K562 (cell line): ENCODE results near the gene ACP4. TPM values are rescaled to one million over a fixed set of nuclear protein-coding genes. Genes with fewer than 3 reads are reported as not detected.
A peak's percentile ranks its signal among the peaks of the same experiment; 100 is the strongest.

Source experiments
- ATAC-seq: fragments of 200-7000 bp; cut with Tn5 transposase; 3 replicates; pipeline ENCODE4 v1.9.1; 2020; ENCODE audit warnings: moderate library complexity
- BruUV-seq: library from RNA; stranded (reverse); fragments of 400-500 nt; replicated peaks from 2 replicates; lab custom pipeline; 2021; lab: Mats Ljungman, UMichigan
- CTCF ChIA-PET: fragments of 300-600 bp; formaldehyde crosslinking; extraction: SDS; loops from one replicate; lab custom pipeline; 2021; ENCODE audit warnings: low intra/inter-chr PET ratio; lab: Yijun Ruan, JAX
- POLR2A ChIA-PET: fragments of 300-600, 350-650 bp; sonication (Branson Sonifier 250); formaldehyde crosslinking; extraction: SDS; loops from one replicate; lab custom pipeline; 2021; ENCODE audit warnings: antibody characterized with exemption, inconsistent platforms; lab: Yijun Ruan, JAX
- DNase-seq, 4 experiments: peaks; one replicate each; pipeline versions ENCODE4 v3.0.0 to v3.0.0-alpha.2; 2011 to 2018; ENCODE audit warnings: low spot score in 3 of 4, mixed read lengths in 3 of 4; ENCODE audit errors: extremely low read depth in 1 of 4
- FAIRE-seq: peaks from 2 replicates; lab custom pipeline; 2011; peaks lifted over from hg19 to GRCh38; lab: Jason Lieb, UNC
- H2AFZ ChIP-seq: 2 replicates; pipeline ENCODE4 v1.6.0; 2011; ENCODE audit warnings: low read depth, low read length, control low read depth, inconsistent platforms
- H3K27ac ChIP-seq: fragments of 200-600 bp; 3 replicates; pipeline ENCODE4 v1.8.0; 2011; ENCODE audit warnings: low read depth, mild to moderate bottlenecking, control low read depth, inconsistent platforms, low read length, moderate library complexity, mixed read lengths; ENCODE audit errors: extremely low read depth
- H3K27me3 ChIP-seq, 2 experiments: fragments of 300-600 bp in 1 of 2; 2 replicates in 1 of 2; 3 replicates in 1 of 2; pipeline versions ENCODE4 v1.6.0 to v1.8.0; 2011; ENCODE audit warnings: inconsistent platforms in 2 of 2, low read length in 2 of 2, mild to moderate bottlenecking in 1 of 2, mixed read lengths in 1 of 2, moderate library complexity in 1 of 2; ENCODE audit not compliant: control insufficient read depth in 2 of 2, insufficient read depth in 2 of 2
- H3K36me3 ChIP-seq: fragments of 300-600 bp; 3 replicates; pipeline ENCODE4 v1.8.0; 2011; ENCODE audit warnings: mild to moderate bottlenecking, low read length, inconsistent platforms; ENCODE audit not compliant: control insufficient read depth, insufficient read depth
- H3K4me1 ChIP-seq, 2 experiments: fragments of 200-600 bp in 1 of 2; replicated peaks in 1 of 2; 2 replicates in 1 of 2; 3 replicates in 1 of 2; pipeline versions ENCODE4 v1.5.1 to v1.8.0; 2011; ENCODE audit warnings: inconsistent platforms in 2 of 2, low read length in 2 of 2, mild to moderate bottlenecking in 1 of 2, mixed read lengths in 1 of 2, moderate library complexity in 1 of 2; ENCODE audit not compliant: control insufficient read depth in 2 of 2, insufficient read depth in 2 of 2
- H3K4me2 ChIP-seq: 2 replicates; pipeline ENCODE4 v1.6.1; 2011; ENCODE audit warnings: low read length, control low read depth, inconsistent platforms, mixed read lengths; ENCODE audit not compliant: insufficient read depth
- H3K4me3 ChIP-seq: fragments of 200-600 bp; sonication (generic), shearing (Covaris generic); 2 replicates; pipeline ENCODE4 v1.5.1; 2016; ENCODE audit warnings: control low read depth, inconsistent platforms
- H3K79me2 ChIP-seq: fragments of 200-600 bp; 3 replicates; pipeline ENCODE4 v1.8.0; 2011; ENCODE audit warnings: low read length, inconsistent platforms; ENCODE audit not compliant: control insufficient read depth, insufficient read depth
- H3K9ac ChIP-seq, 2 experiments: 2 replicates each; pipeline versions ENCODE4 v1.6.0 to v1.6.1; 2011; ENCODE audit warnings: low read depth in 2 of 2, low read length in 2 of 2, control low read depth in 1 of 2, inconsistent platforms in 1 of 2, mild to moderate bottlenecking in 1 of 2, mixed read lengths in 1 of 2; ENCODE audit not compliant: insufficient read depth in 1 of 2
- H3K9me1 ChIP-seq: one replicate; pipeline ENCODE4 v1.6.0; 2011; ENCODE audit warnings: inconsistent platforms, mild to moderate bottlenecking, low read length, moderate library complexity; ENCODE audit not compliant: control insufficient read depth, insufficient read depth
- H3K9me3 ChIP-seq: replicated peaks from 2 replicates; pipeline ENCODE4 v1.5.1; 2011; ENCODE audit warnings: low read depth, low read length, inconsistent platforms; ENCODE audit not compliant: control insufficient read depth, insufficient read depth
- H4K20me1 ChIP-seq: replicated peaks from 2 replicates; pipeline ENCODE4 v1.6.1; 2011; ENCODE audit warnings: low read length, inconsistent platforms, mixed read lengths; ENCODE audit not compliant: control insufficient read depth, insufficient read depth
- GABPA ChIP-seq: fragments of 200-800 bp; sonication (Bioruptor generic); conservative IDR thresholded peaks from 2 replicates; pipeline ENCODE4 v1.6.1; 2016; ENCODE audit warnings: low read depth, missing genetic modification characterization, missing compliant biosample characterization
- MTA2 ChIP-seq: fragments of 450-650 bp; IDR thresholded peaks from 2 replicates; pipeline ENCODE4 v1.6.1; 2016; ENCODE audit warnings: low read depth
- POLR2A ChIP-seq: fragments of 450-650 bp; conservative IDR thresholded peaks from 2 replicates; pipeline ENCODE4 v1.6.1; 2016
- POLR2AphosphoS5 ChIP-seq: IDR thresholded peaks from 2 replicates; pipeline ENCODE4 v1.6.1; 2011; ENCODE audit warnings: mild to moderate bottlenecking, low read depth, low read length, moderate library complexity; ENCODE audit not compliant: control insufficient read depth, insufficient read depth
- POLR2G ChIP-seq: fragments of 200-400 bp; formaldehyde crosslinking; IDR thresholded peaks from 2 replicates; pipeline ENCODE4 v1.6.1; 2017; ENCODE audit warnings: low read depth, mild to moderate bottlenecking, antibody characterized with exemption, low read length, moderate library complexity
- RBFOX2 ChIP-seq: fragments of 200-400 bp; formaldehyde crosslinking; IDR thresholded peaks from 2 replicates; pipeline ENCODE4 v1.6.1; 2017; ENCODE audit warnings: low read depth, mild to moderate bottlenecking, low read length, moderate library complexity
- RBM22 ChIP-seq: fragments of 200-400 bp; formaldehyde crosslinking; IDR thresholded peaks from 2 replicates; pipeline ENCODE4 v1.6.1; 2018; ENCODE audit warnings: low read length, low read depth; ENCODE audit not compliant: poor library complexity, severe bottlenecking
- SMAD2 ChIP-seq: fragments of 150-350 bp; IDR thresholded peaks from 2 replicates; pipeline ENCODE4 v1.6.1; 2014; ENCODE audit warnings: low read depth, mild to moderate bottlenecking, low read length
- ZNF507 ChIP-seq: conservative IDR thresholded peaks from 2 replicates; pipeline ENCODE4 v1.6.1; 2017; ENCODE audit warnings: missing genetic modification characterization, missing compliant biosample characterization
- WGBS: fragments of 100-300 bp; shearing (Covaris generic); methylation state at CpG from one replicate; pipeline ENCODE4 v1.1.6; 2016; ENCODE audit warnings: low coverage, mixed read lengths; ENCODE audit not compliant: insufficient coverage; ENCODE audit errors: missing lambda C conversion rate; 5-methylcytosine and 5-hydroxymethylcytosine counted together
- in situ Hi-C: fragments of 300-500 bp; cut with MboI; formaldehyde crosslinking; loops from 4 replicates; pipeline ENCODE4 v1.15.0; 2018; ENCODE audit warnings: inconsistent platforms, mixed read lengths
- intact Hi-C: fragments of 100-400 bp; cut with micrococcal nuclease; formaldehyde crosslinking; loops from 2 replicates; pipeline ENCODE4 v1.14.2; 2022
- polyA plus RNA-seq, 8 experiments: library from polyadenylated mRNA; depleted of rRNA in 4 of 8; stranded (reverse) in 5 of 8; unstranded in 3 of 8; fragments of >200 nt; fragmentation: Nextera tagmentation in 2 of 8; fragmentation: Illumina TruSeq in 1 of 8; extraction: Ambion mirVana in 2 of 8; extraction: Trizol in 1 of 8; gene quantifications; 2 replicates each; pipeline versions ENCODE4 v1.2.1 to v1.2.3, GENCODE V29; 2011 to 2014; ENCODE audit warnings: inconsistent platforms in 1 of 8, missing spikeins in 1 of 8
- total RNA-seq, 7 experiments: library from RNA; depleted of rRNA in 6 of 7; stranded (reverse); fragments of >200 nt in 6 of 7; fragmentation: Illumina TruSeq in 2 of 7; extraction: Trizol in 2 of 7; gene quantifications; 2 replicates each; pipeline versions ENCODE4 v1.2.1 to v1.2.3, GENCODE V29; 2011 to 2021; ENCODE audit warnings: low replicate concordance in 1 of 7
- TF ChIP-seq, protein P1 (sequence below): IDR thresholded peaks from 2 replicates; pipeline ENCODE4 v1.6.1; 2012; ENCODE audit warnings: low read depth, low read length, improper control_type of control experiment, borderline replicate concordance

ACP4 gene
- total and polyA plus RNA-seq, 9 of the 15 experiments (the other 6 are each of a cell fraction or from before 2014, with no cell fraction given): not detected

DNA sequence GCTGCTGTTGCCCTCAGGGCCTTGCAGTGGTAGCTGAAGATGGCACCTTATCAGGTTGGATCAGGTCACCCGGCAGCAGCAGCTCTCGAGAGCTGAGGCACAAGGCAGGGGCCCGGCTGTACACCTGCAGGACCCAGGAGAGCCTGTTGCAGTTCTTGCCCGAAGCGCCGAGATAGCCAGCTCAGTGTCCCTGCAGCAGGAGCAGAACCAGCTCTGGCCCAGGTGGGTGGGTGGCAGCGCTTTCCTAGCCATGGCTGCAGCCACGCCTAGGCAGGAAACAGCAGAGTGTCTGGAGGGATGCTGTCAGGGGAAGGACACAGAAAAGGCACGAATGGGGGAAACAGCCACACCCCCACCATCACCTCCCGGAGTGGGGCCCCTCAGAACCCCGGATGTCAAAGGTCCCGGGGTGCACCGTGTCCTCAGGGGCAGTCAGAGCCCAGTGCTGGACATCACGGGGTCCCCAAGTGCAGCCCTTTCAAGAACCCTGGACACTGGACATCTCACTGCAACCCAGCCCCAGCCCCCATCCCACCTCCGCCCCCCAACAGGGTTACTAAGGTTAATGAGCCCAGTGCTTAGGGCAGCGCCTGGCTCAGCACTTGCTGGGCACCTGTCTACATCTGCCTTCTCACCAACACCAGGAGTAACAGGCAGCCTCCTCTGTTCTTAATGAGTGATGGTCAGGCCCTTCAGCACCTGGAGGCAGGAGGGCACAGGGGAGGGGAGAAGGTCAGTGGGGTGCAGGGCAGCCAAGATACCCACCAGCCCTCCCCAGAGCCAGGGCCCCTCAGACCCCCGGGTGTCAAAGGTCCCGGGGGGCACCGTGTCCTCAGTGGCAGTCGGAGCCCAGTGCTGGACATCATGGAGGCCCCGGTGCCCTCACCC is 8.7 kb downstream of the ACP4 start:
- no peak for FAIRE-seq
- no peak overlapping the region for H3K27ac ChIP-seq
- peaks cover 23% of the 10 kb centered on the region for H3K9me1 ChIP-seq
- no peak overlapping the region for H2AFZ ChIP-seq
- H3K4me1 ChIP-seq: peaks cover 21 to 64% of the 10 kb centered on the region in 2 experiments; a peak in 4 of 5 replicates
- 91% methylated on average over 16 of the region's 21 CpGs for WGBS
- H3K36me3 ChIP-seq: peaks cover 81% of the 10 kb centered on the region
- peaks cover 41% of the 10 kb centered on the region for H3K79me2 ChIP-seq
- DNase-seq: no peak
- H4K20me1 ChIP-seq: peaks cover 67% of the 10 kb centered on the region
- TF ChIP-seq POLR2AphosphoS5 (peak; percentile 20; the same call in 1 of the 2 replicates), RBM22 (peak; percentile 36), MTA2 (no peak), SMAD2 (no peak), RBFOX2 (peak; percentile 59), POLR2A (0 out of 2 replicates have a peak, but pooled peaks have one; percentile 19), POLR2G (peak; percentile 56), ZNF507 (tag) (no peak), GABPA (tag) (no peak)
- TF ChIP-seq, protein P1, sequence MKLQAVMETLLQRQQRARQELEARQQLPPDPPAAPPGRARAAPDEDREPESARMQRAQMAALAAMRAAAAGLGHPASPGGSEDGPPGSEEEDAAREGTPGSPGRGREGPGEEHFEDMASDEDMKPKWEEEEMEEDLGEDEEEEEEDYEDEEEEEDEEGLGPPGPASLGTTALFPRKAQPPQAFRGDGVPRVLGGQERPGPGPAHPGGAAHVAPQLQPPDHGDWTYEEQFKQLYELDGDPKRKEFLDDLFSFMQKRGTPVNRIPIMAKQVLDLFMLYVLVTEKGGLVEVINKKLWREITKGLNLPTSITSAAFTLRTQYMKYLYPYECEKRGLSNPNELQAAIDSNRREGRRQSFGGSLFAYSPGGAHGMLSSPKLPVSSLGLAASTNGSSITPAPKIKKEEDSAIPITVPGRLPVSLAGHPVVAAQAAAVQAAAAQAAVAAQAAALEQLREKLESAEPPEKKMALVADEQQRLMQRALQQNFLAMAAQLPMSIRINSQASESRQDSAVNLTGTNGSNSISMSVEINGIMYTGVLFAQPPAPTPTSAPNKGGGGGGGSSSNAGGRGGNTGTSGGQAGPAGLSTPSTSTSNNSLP: no peak
- ChIA-PET CTCF (interaction anchor here (0.5 kb wide), 1 partner anchor 130 kb away, joined by 3 read pairs; no protein-coding TSS in a partner anchor), POLR2A (interaction anchor here (0.6 to 2.0 kb wide), 2 partner anchors 74 to 222 kb away, joined by 3 to 6 read pairs; no protein-coding TSS in a partner anchor)
- ATAC-seq: no peak
- no peak overlapping the region for H3K4me3 ChIP-seq
- H3K27me3 ChIP-seq: no peaks in the 10 kb centered on the region
- no TSS peak for BruUV-seq
- H3K9me3 ChIP-seq: no peaks in the 10 kb centered on the region
- H3K4me2 ChIP-seq: no peak overlapping the region
- intact Hi-C loops (no loop called here), in situ Hi-C loops (no loop called here)
- peak overlapping the region in 1 of 2 experiments; percentile 72; a peak in 1 of 4 replicates for H3K9ac ChIP-seq
